K562 (cell line): ENCODE data around the gene OTOA. TPM values are rescaled to one million over a fixed set of nuclear protein-coding genes. Genes with fewer than 3 reads are reported as not detected.

ENCODE experiments used
- ATAC-seq: fragments of 200-7000 bp; cut with Tn5 transposase; 3 replicates; pipeline ENCODE4 v1.9.1; 2020; ENCODE audit warnings: moderate library complexity
- BruUV-seq: library from RNA; stranded (reverse); fragments of 400-500 nt; replicated peaks from 2 replicates; lab custom pipeline; 2021; lab: Mats Ljungman, UMichigan
- CTCF ChIA-PET: fragments of 300-600 bp; formaldehyde crosslinking; extraction: SDS; loops from one replicate; lab custom pipeline; 2021; ENCODE audit warnings: low intra/inter-chr PET ratio; lab: Yijun Ruan, JAX
- POLR2A ChIA-PET: fragments of 300-600, 350-650 bp; sonication (Branson Sonifier 250); formaldehyde crosslinking; extraction: SDS; loops from one replicate; lab custom pipeline; 2021; ENCODE audit warnings: antibody characterized with exemption, inconsistent platforms; lab: Yijun Ruan, JAX
- DNase-seq, 4 experiments: peaks; one replicate each; pipeline versions ENCODE4 v3.0.0 to v3.0.0-alpha.2; 2011 to 2018; ENCODE audit warnings: low spot score in 3 of 4, mixed read lengths in 3 of 4; ENCODE audit errors: extremely low read depth in 1 of 4
- FAIRE-seq: peaks from 2 replicates; lab custom pipeline; 2011; peaks lifted over from hg19 to GRCh38; lab: Jason Lieb, UNC
- H2AFZ ChIP-seq: 2 replicates; pipeline ENCODE4 v1.6.0; 2011; ENCODE audit warnings: low read depth, low read length, control low read depth, inconsistent platforms
- H3K27ac ChIP-seq: fragments of 200-600 bp; 3 replicates; pipeline ENCODE4 v1.8.0; 2011; ENCODE audit warnings: low read depth, mild to moderate bottlenecking, control low read depth, inconsistent platforms, low read length, moderate library complexity, mixed read lengths; ENCODE audit errors: extremely low read depth
- H3K27me3 ChIP-seq, 2 experiments: fragments of 300-600 bp in 1 of 2; 2 replicates in 1 of 2; 3 replicates in 1 of 2; pipeline versions ENCODE4 v1.6.0 to v1.8.0; 2011; ENCODE audit warnings: inconsistent platforms in 2 of 2, low read length in 2 of 2, mild to moderate bottlenecking in 1 of 2, mixed read lengths in 1 of 2, moderate library complexity in 1 of 2; ENCODE audit not compliant: control insufficient read depth in 2 of 2, insufficient read depth in 2 of 2
- H3K36me3 ChIP-seq: fragments of 300-600 bp; 3 replicates; pipeline ENCODE4 v1.8.0; 2011; ENCODE audit warnings: mild to moderate bottlenecking, low read length, inconsistent platforms; ENCODE audit not compliant: control insufficient read depth, insufficient read depth
- H3K4me1 ChIP-seq, 2 experiments: fragments of 200-600 bp in 1 of 2; replicated peaks in 1 of 2; 2 replicates in 1 of 2; 3 replicates in 1 of 2; pipeline versions ENCODE4 v1.5.1 to v1.8.0; 2011; ENCODE audit warnings: inconsistent platforms in 2 of 2, low read length in 2 of 2, mild to moderate bottlenecking in 1 of 2, mixed read lengths in 1 of 2, moderate library complexity in 1 of 2; ENCODE audit not compliant: control insufficient read depth in 2 of 2, insufficient read depth in 2 of 2
- H3K4me2 ChIP-seq: 2 replicates; pipeline ENCODE4 v1.6.1; 2011; ENCODE audit warnings: low read length, control low read depth, inconsistent platforms, mixed read lengths; ENCODE audit not compliant: insufficient read depth
- H3K4me3 ChIP-seq: fragments of 200-600 bp; sonication (generic), shearing (Covaris generic); 2 replicates; pipeline ENCODE4 v1.5.1; 2016; ENCODE audit warnings: control low read depth, inconsistent platforms
- H3K79me2 ChIP-seq: fragments of 200-600 bp; 3 replicates; pipeline ENCODE4 v1.8.0; 2011; ENCODE audit warnings: low read length, inconsistent platforms; ENCODE audit not compliant: control insufficient read depth, insufficient read depth
- H3K9ac ChIP-seq, 2 experiments: 2 replicates each; pipeline versions ENCODE4 v1.6.0 to v1.6.1; 2011; ENCODE audit warnings: low read depth in 2 of 2, low read length in 2 of 2, control low read depth in 1 of 2, inconsistent platforms in 1 of 2, mild to moderate bottlenecking in 1 of 2, mixed read lengths in 1 of 2; ENCODE audit not compliant: insufficient read depth in 1 of 2
- H3K9me1 ChIP-seq: one replicate; pipeline ENCODE4 v1.6.0; 2011; ENCODE audit warnings: inconsistent platforms, mild to moderate bottlenecking, low read length, moderate library complexity; ENCODE audit not compliant: control insufficient read depth, insufficient read depth
- H3K9me3 ChIP-seq: replicated peaks from 2 replicates; pipeline ENCODE4 v1.5.1; 2011; ENCODE audit warnings: low read depth, low read length, inconsistent platforms; ENCODE audit not compliant: control insufficient read depth, insufficient read depth
- H4K20me1 ChIP-seq: replicated peaks from 2 replicates; pipeline ENCODE4 v1.6.1; 2011; ENCODE audit warnings: low read length, inconsistent platforms, mixed read lengths; ENCODE audit not compliant: control insufficient read depth, insufficient read depth
- CEBPZ ChIP-seq: fragments of 150-350 bp; IDR thresholded peaks from 2 replicates; pipeline ENCODE4 v1.6.1; 2014; ENCODE audit warnings: low read depth, mild to moderate bottlenecking, low read length, borderline replicate concordance
- ETV1 ChIP-seq: fragments of 450-650 bp; conservative IDR thresholded peaks from 2 replicates; pipeline ENCODE4 v1.6.1; 2016; ENCODE audit warnings: missing genetic modification characterization, control low read depth, low read depth, missing compliant biosample characterization
- GABPB2 ChIP-seq: fragments of 250-450 bp; sonication (Bioruptor Pico); conservative IDR thresholded peaks from 2 replicates; pipeline ENCODE4 v1.5.1; 2021; ENCODE audit warnings: mild to moderate bottlenecking
- MECOM ChIP-seq: fragments of 250-450 bp; sonication (Bioruptor Pico); IDR thresholded peaks from 2 replicates; pipeline ENCODE4 v1.8.0; 2022; ENCODE audit warnings: inconsistent platforms
- NFIC ChIP-seq: fragments of 450-650 bp; IDR thresholded peaks from 2 replicates; pipeline ENCODE4 v1.6.1; 2017; ENCODE audit warnings: mild to moderate bottlenecking, inconsistent platforms
- SP2 ChIP-seq: IDR thresholded peaks from 2 replicates; pipeline ENCODE4 v1.6.1; 2011; ENCODE audit warnings: mild to moderate bottlenecking, low read depth, low read length, moderate library complexity; ENCODE audit not compliant: poor library complexity, severe bottlenecking; ENCODE audit errors: extremely low read depth
- TRIM24 ChIP-seq, 2 experiments: fragments of 450-650 bp; IDR thresholded peaks; 2 replicates each; pipeline ENCODE4 v1.6.1; 2016
- TRIM28 ChIP-seq: fragments of 450-650 bp; IDR thresholded peaks from 2 replicates; pipeline ENCODE4 v1.6.1; 2017
- ZFP36 ChIP-seq: fragments of 150-350 bp; IDR thresholded peaks from 2 replicates; pipeline ENCODE4 v1.6.1; 2018; ENCODE audit warnings: low read length, low read depth; ENCODE audit not compliant: partially characterized antibody
- ZNF224 ChIP-seq: sonication (generic); formaldehyde crosslinking; IDR thresholded peaks from 2 replicates; pipeline ENCODE4 v1.8.0; 2022; ENCODE audit warnings: mild to moderate bottlenecking, missing genetic modification reagents
- ZNF282 ChIP-seq: sonication (generic); formaldehyde crosslinking; IDR thresholded peaks from 2 replicates; pipeline ENCODE4 v1.8.1; 2023; ENCODE audit warnings: missing genetic modification reagents
- ZNF41 ChIP-seq: fragments of 250-450 bp; sonication (Bioruptor Pico); conservative IDR thresholded peaks from 2 replicates; pipeline ENCODE4 v1.4.0; 2020; ENCODE audit warnings: mild to moderate bottlenecking
- WGBS: fragments of 100-300 bp; shearing (Covaris generic); methylation state at CpG from one replicate; pipeline ENCODE4 v1.1.6; 2016; ENCODE audit warnings: low coverage, mixed read lengths; ENCODE audit not compliant: insufficient coverage; ENCODE audit errors: missing lambda C conversion rate; 5-methylcytosine and 5-hydroxymethylcytosine counted together
- in situ Hi-C: fragments of 300-500 bp; cut with MboI; formaldehyde crosslinking; loops from 4 replicates; pipeline ENCODE4 v1.15.0; 2018; ENCODE audit warnings: inconsistent platforms, mixed read lengths
- intact Hi-C: fragments of 100-400 bp; cut with micrococcal nuclease; formaldehyde crosslinking; loops from 2 replicates; pipeline ENCODE4 v1.14.2; 2022
- polyA plus RNA-seq, 8 experiments: library from polyadenylated mRNA; depleted of rRNA in 4 of 8; stranded (reverse) in 5 of 8; unstranded in 3 of 8; fragments of >200 nt; fragmentation: Nextera tagmentation in 2 of 8; fragmentation: Illumina TruSeq in 1 of 8; extraction: Ambion mirVana in 2 of 8; extraction: Trizol in 1 of 8; gene quantifications; 2 replicates each; pipeline versions ENCODE4 v1.2.1 to v1.2.3, GENCODE V29; 2011 to 2014; ENCODE audit warnings: inconsistent platforms in 1 of 8, missing spikeins in 1 of 8
- total RNA-seq, 7 experiments: library from RNA; depleted of rRNA in 6 of 7; stranded (reverse); fragments of >200 nt in 6 of 7; fragmentation: Illumina TruSeq in 2 of 7; extraction: Trizol in 2 of 7; gene quantifications; 2 replicates each; pipeline versions ENCODE4 v1.2.1 to v1.2.3, GENCODE V29; 2011 to 2021; ENCODE audit warnings: low replicate concordance in 1 of 7

OTOA gene
- total and polyA plus RNA-seq, 9 of the 15 experiments (the other 6 are each of a cell fraction or from before 2014, with no cell fraction given): 0.04 TPM; not detected in 8

- no peaks in the 10 kb centered on the region for H3K79me2 ChIP-seq
- H3K9me1 ChIP-seq: no peaks in the 10 kb centered on the region
- intact Hi-C loops: no loop called here
- CTCF ChIA-PET: no interaction called here
- no peak overlapping the region for H2AFZ ChIP-seq
- TF ChIP-seq TRIM28 (no peak), ZNF41 (CRISPR knock-in tag) (no peak)
- TF ChIP-seq, all 486 proteins: peak for 0
- in situ Hi-C loops: loop anchor here (5.0 kb wide), 1 partner anchor 57 kb away; no protein-coding TSS in a partner anchor
- 70% methylated on average over 4 of the region's 4 CpGs for WGBS
- BruUV-seq: no TSS peak
- Histone ChIP-seq H3K9ac (no peak overlapping the region), H3K9me3 (no peaks in the 10 kb centered on the region), H3K27me3 (no peaks in the 10 kb centered on the region), H3K36me3 (peaks cover 6% of the 10 kb centered on the region; the same call in 2 of the 3 replicates), H4K20me1 (0 out of 2 replicates have a peak, but pooled peaks cover 3% of the 10 kb centered on the region), H3K27ac (no peak overlapping the region), H3K4me3 (no peak overlapping the region), H3K4me2 (no peak overlapping the region), H3K4me1 (no peaks in the 10 kb centered on the region; a peak in 3 of 5 replicates)
- ATAC-seq: no peak
- POLR2A ChIA-PET: no interaction called here
- FAIRE-seq: no peak
- no peak for DNase-seq
Observed at GRCh38 chr16:21644674-21645073, 19.1 kb upstream of the OTOA start.

GRCh38 chr16:21645261-21645721 lies 18.5 kb upstream of the OTOA start:
- BruUV-seq: no TSS peak
- POLR2A ChIA-PET: interaction anchor here (1.2 kb wide), 2 partner anchors 16 to 22 kb away, joined by 3 to 4 read pairs; no protein-coding TSS in a partner anchor
- no peak for DNase-seq
- Histone ChIP-seq H3K27ac (no peak overlapping the region), H3K4me2 (no peak overlapping the region), H3K79me2 (no peaks in the 10 kb centered on the region), H3K9me3 (no peaks in the 10 kb centered on the region), H3K36me3 (peaks cover 6% of the 10 kb centered on the region; the same call in 2 of the 3 replicates), H2AFZ (no peak overlapping the region), H3K4me3 (no peak overlapping the region), H3K4me1 (no peaks in the 10 kb centered on the region; a peak in 3 of 5 replicates), H4K20me1 (0 out of 2 replicates have a peak, but pooled peaks cover 3% of the 10 kb centered on the region), H3K9me1 (no peaks in the 10 kb centered on the region), H3K27me3 (no peaks in the 10 kb centered on the region), H3K9ac (no peak overlapping the region)
- ATAC-seq: no peak
- 89% methylated on average over 8 of the region's 9 CpGs for WGBS
- FAIRE-seq: no peak
- in situ Hi-C loops (loop anchor here (5.0 kb wide), 1 partner anchor 58 kb away; no protein-coding TSS in a partner anchor), intact Hi-C loops (no loop called here)
- CTCF ChIA-PET: interaction anchor here (0.9 kb wide), 1 partner anchor 61 kb away, joined by 3 read pairs; no protein-coding TSS in a partner anchor
- TF ChIP-seq ZNF224 (CRISPR knock-in tag): no peak
- TF ChIP-seq ZFP36: no peak
- no peak for TF ChIP-seq ZNF282 (CRISPR knock-in tag)
- TF ChIP-seq GABPB2 (CRISPR knock-in tag): no peak
- TF ChIP-seq MECOM (CRISPR knock-in tag): no peak
- no peak for TF ChIP-seq SP2
- no peak for TF ChIP-seq NFIC
- TF ChIP-seq CEBPZ: no peak
- TF ChIP-seq ETV1: no peak
- no peak for TF ChIP-seq TRIM24 (IDR thresholded peaks at IDR 0.05)
